Activated CD4-positive, CD25-positive, alpha-beta regulatory T cell (primary cell): ENCODE results near the gene CABS1.

Experiments used
- DNase-seq, 4 experiments: peaks; one replicate each; lab custom pipeline; 2025; lab: John Stamatoyannopoulos, UW

The CABS1 gene

DNA sequence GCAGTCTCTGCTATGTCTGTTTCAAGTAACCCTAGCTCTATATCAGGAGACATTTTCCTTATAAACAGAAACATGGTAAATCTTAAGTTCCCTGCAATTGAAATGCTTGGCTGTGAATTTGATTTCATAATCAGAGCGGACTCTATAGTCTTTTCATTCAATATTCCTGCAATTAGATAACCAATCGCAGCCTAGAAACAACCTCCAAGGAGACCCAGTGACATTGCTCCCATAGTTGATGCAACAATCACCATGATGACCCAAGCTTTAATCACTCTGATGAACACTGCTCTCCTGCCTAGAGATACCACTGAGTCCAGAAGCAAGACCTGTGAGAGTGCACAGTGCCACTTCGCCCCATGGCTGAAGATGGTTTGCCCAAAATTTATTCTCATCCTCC, at the start of gene CABS1:
Gene CABS1, plus strand, starts transcription at position 301 of the 400 bp plus-strand sequence. Its CDS starts 59 bp downstream, at position 360.
- DNase-seq: no peak

DNA sequence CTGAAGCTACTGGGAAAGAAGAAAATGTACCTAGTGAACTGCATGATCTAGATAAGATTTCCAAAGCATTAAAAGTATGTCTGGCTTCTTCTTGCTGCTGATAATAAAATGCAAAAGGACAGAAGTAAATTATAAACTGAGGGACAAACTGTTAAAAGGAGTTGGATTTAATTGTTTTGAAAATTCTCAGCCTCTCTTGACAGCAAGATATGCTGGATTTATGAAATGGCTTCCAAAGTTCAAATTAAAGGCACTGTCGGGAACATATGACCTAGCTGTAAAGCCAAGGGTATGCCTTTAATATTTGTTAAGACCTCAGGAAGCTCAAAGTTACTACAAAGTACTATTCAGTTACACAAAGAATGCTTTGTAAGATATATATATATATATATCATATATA, 46.1 kb upstream of the CABS1 start:
- DNase-seq: no peak

DNA sequence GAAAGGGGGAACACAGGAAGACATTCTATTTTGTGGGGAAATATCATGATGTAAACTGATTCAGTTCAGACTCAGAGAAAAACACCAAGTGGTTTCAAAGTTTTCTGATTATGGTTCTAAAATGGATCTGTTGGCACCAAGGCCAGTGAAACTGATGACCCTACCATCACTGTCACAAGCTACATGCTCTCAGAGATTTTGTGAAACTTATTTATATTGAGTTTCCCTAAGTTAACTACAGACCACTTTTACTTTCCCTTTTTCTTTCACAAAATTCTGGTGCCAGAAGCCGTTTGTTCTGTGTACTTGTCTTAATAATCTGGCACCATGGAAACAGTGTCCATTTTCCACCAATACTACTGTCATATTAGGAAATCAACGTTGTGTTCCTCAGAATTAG, 43.4 kb upstream of the CABS1 start:
- no peak for DNase-seq

DNA sequence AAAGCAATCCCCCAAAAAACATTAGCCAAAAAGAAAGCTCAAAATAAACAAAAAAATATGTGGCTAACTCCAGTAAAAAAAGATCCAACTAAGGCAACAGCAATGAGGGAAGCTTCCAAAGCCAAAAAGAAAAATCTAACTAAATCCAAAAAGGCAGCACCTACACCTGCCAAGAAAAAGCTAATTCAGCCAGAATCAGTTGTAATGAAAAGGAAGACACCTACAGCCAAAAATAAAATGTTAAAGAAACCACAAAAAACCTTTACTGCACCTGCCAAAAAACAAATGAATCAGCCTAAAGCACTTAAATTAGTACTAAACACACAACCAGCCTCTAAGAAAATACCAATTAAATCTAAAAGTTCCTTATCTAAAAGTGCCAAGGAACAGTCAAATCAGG, 37.2 kb upstream of the CABS1 start:
- no peak for DNase-seq

DNA sequence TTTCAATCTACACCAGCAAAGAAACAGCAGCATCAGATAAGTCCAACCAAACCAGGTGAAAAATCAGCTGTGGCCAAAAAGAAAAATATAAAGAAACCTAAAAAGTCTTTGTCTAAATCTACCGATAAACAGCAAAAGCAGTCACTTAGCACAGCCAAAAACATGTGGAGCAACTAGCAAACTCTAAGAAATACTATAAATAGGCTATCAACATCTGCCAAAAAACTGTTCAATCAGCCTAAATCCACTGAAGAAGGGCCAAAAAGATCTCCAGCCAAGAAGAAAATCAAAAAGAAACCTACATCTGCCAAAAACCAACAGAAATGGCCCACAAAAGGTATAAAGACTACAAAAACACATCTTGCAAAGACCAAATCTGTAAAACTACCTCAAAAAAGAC, 36.7 kb upstream of the CABS1 start:
- no peak for DNase-seq

DNA sequence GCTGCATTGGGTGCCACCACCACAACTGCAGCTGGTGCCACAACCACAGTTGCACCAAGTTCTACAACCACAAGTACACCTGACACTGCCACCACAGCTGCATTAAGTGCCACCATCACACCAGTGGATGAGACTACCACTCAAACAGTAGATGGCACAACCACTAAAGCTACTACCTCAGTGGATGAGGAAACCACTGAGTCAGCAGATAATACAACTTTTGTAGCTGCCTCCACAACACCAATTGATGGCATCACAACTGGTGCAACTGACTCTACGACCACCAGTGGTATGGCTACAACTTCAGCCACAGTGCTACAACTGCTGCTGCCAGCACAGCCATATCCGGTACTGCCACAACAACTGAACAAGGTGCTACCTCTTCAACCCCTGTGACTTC, 35.1 kb upstream of the CABS1 start:
- DNase-seq: no peak

DNA sequence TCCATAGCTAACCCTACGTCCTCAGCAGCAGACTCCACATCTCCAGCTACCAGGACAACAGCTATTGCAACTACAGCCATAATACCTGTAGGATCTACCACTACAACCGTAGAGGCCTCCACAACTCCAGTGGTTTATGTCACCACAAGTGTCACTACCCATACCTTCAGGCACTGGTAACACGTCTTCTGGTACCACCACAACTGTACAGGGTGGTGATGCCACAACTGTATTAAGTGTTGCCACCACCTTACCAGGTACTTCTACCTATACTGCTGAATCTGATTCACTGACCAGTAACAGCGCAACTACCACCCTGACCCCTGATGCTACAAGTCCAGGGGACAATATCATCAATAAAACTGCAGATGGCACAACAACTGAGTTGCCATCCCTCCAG, 34.6 kb upstream of the CABS1 start:
- no peak for DNase-seq

DNA sequence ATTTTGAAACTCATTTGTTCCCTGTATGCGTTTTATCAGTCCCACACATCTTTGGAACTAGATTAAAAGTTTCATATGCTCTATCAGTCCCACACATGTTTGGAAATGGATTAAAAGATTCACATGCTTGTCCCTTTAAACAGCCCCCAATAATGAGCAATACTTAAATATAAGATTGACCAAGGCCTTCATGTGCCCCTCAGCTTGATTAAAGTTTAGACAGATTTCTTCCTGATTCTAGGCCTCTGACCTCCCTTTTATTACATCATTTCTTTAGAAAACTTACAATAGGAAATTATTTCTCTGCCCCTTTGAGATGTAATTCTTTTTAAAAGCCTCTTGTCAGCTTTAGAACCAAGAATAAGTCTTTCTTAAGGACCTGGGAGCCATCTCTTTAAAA, 31.7 kb upstream of the CABS1 start:
- DNase-seq: no peak

DNA sequence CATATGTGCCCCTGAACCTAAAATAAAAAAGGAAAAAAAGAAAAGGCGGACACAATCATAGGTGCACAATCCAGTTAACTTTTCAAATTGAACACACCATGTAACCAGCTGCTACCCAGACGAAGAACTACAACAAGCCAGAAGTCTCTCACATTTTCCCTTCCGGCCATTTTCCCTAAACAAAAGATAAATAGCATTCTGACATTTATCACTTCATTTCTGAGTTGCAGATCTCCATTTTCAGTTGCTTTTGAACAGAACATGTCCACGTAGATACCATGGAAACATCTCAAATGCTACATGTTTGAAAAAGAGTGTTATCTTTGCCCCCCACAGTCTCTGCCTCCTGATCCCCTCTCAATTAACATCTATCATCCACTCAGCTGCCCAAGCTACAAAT, 29.2 kb upstream of the CABS1 start:
- no peak for DNase-seq

DNA sequence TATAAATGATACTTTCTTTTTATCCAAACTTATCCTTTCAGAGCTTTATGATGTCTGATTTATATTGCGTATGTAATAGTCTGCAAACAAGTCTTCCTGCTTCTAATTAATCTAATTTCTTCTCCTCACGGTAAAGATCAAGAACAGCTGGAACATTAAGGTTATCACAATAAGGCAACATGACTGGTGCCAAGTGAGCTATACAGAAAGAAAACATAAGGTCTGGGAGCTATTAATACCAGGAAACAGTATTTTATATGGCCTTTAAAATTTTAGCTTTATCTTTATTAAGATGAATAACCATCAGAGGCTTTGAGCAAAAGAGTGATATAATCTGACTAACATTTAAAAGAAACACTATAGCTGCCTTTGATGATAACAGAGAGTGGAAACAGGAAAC, 28.7 kb upstream of the CABS1 start:
- DNase-seq: no peak

DNA sequence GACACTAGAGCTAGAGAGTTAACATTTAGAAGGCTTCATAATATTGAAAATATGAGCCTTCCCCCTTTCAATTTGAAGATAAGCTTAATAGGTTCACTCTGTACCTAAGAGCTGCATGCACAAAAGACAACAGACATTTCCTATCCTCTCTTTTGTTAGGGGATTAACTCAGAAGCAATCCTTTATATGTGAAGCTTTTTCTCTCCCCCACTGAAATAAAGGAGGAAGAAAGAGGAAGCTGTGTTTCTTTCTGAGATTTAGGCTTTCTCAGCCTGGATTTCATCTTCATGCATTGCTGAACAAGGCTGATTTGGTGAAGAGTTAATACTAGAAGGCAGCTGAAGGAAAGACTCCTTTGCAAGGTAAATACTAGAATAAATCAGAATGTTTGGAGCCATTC, 21.0 kb upstream of the CABS1 start:
- DNase-seq: no peak

DNA sequence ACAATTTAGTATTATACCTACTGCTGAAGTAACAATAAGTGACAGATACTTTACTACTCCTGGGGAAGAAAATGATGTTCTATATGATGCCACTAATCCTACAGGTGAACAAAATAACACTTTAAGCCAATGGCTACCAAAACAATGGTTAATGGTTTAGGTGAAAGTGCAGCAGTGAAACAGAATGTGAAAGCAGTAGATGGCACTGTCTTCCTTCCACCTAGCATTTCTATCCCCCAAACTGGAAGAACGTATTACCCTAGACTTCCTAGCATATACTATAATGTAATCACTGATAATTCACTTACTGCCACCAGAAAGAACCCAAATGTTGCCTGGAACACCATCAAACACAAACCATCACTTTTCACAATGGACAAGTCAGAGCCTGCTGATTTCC, 18.9 kb upstream of the CABS1 start:
- DNase-seq: no peak

DNA sequence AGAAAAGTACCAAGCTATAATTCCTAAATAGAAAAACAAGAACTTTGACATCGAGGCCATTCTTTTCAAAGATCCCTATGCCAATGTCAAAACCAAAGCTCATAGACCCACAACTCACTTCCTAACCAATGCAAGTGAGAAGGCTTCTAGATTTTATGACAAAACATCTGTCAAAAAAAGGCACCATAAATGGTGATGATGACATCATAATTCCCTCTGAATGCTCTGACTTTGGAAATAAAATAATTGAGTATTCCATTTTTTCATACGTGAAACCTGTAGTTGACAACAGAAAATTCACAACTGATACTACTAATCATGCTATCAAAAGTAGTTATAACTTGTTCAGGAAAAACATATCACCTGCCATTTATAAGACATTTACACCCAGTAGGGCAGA, 8.7 kb upstream of the CABS1 start:
- no peak for DNase-seq

DNA sequence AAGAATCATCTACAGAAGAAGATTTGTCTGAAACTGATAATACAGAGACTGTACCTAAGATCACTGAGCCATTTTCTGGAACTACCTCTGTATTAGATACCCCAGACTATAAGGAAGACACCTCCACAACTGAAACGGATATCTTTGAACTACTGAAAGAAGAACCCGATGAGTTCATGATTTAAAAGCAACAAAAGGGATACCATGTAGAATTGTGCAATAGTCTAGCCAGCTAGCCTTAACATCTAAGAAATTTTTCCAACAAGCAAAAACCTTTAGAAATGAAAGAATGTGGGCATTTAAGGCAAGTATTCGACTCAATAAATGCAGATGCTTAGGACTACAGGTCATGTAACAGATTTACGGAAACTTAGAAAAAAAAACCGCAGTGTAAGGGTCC, 1.3 kb downstream of the CABS1 start:
- DNase-seq: no peak

DNA sequence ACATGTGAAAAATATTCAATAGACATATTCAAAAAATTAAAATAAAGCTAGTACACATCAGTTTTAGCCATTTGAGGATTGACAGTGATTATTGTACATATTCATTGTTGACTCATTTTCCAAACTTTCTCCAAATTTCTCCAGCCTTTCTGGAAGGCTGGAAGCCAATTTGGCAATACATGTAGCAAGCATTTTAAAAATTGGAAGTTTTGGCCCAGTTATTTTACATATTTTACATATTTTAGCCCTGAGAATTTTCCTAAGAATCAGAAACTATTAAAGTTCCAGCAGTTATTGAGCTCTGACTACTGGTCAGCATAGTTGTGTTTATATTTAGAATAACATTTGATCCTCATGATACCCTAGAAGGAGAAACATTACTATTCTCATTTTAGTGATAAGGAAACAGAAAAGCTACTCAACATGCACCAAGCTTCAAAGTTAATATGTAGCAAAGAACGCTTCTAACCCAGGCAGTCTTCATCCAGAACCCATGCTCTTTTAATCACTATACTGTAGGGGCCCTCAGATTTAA, 3.2 kb downstream of the CABS1 start:
- DNase-seq: no peak

DNA sequence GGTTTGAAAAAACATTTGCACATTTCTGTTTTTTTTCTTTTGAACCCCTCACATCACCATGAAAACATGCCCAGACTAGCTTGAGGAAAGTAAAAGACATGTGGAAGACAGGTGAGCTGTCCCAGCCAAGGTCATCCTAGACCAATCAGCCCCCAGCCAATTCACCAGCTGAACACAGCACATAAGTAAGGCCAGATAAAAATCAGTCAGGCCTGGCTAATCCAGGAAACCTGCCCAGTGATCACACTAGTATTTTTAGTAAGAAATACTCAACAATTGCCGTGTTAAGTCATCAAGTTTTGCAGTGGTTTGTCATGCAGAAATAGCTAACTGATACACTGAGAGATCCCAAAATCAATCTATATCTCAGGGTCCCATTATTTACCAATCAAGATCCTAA, 21.4 kb downstream of the CABS1 start:
- DNase-seq: no peak

DNA sequence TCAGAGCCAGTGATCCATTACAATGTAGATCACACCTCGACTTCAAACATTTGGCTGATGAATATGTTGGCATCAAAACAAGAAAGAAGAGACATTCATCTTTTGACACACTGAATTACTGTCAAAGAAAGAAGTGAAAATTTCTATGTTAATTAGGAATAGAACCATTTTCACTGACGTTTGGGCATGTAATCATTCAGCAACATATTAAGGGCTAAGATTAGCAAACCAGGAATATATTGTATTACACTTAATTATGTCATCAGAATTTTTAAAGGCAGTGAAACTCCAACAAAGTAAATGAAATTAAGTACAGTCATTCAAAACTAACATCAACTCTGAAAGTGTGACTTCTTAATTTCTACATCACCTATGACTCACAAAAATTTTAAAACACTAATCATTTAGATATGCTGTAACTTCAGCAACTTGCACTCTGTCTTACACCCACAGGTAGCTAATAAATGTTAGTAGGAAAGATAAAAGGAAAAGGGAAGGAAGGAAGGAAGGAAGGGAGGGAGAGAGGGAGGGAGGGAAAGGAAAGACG, 24.4 kb downstream of the CABS1 start:
- DNase-seq: no peak

DNA sequence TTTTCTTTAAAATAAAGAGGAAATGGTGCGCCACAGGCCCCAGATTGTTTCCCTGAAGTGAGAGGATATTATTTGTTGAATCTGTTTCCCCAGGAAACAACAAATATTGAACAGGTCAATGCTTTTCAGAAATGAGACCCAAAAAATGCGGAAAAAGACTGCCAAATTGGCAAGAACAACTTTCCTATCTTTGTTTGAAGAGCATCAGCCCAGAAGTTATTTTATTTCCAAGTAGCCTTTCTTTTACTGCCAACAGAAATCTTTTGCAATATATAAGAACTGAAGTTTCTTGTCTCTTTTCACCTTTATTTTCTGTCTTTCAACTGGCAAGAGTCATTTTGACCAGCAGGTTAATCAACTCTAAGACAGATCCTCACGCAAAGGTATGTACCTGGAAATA, 25.7 kb downstream of the CABS1 start, which contains the start of gene SMR3A:
Gene SMR3A, plus strand, starts transcription at position 301 of the 400 bp plus-strand sequence. CDS start 1,356 bp downstream, outside the sequence.
- no peak for DNase-seq

DNA sequence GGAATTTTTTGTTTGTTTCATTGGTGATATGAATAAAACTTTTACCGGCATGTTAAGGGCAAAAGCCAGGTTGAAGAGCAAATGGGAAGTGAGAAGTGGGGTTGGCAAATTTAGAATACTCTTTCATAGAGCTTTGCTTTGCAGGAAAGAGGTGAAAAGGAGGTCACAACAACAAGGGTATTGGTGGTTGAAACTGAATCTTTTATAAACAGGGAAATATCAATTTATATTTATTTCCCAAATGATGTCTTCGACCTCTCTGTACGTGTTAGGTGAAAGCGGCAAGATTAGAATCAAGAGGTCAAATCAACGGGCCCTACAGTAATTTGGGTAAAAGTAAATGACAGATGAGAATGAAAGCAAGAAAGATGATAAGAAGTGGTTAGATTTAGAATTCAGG, 29.2 kb downstream of the CABS1 start:
- no peak for DNase-seq

DNA sequence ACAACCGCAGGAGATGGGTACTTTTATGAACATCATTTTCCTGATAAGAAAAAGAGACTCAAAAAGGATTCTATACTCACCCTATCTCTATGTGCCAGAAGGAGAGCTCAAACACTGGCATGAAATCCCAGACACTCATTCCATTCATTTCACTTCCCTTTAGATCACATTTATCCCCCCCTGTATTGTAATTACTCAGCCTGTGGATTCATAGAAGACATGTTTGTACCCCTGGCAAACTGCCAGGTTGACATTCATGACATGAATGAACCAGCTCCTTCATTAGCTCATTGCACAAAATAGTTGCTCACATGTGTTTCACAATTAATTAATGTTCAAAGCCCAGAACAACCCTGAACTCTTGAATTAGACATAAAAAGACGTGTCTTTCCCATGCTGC, 30.7 kb downstream of the CABS1 start:
- no peak for DNase-seq

DNA sequence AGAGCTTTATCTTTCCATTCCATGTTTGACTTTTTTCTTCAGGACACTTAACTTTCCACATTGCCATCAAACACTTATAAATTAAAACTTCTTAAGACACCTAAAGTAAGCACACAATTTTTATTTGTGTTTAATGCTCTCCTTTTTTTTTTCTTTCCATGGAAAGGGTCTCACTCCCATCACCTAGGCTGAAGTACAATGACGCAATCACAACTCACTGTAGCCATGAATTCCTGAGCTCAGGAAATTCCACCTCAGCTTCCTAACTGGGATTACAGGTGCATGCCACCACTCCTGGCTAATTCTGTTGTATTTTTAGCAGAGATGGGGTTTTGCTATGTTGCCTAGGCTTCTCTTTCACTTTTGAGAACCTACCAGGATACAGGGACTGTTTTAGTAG, 33.0 kb downstream of the CABS1 start:
- no peak for DNase-seq

DNA sequence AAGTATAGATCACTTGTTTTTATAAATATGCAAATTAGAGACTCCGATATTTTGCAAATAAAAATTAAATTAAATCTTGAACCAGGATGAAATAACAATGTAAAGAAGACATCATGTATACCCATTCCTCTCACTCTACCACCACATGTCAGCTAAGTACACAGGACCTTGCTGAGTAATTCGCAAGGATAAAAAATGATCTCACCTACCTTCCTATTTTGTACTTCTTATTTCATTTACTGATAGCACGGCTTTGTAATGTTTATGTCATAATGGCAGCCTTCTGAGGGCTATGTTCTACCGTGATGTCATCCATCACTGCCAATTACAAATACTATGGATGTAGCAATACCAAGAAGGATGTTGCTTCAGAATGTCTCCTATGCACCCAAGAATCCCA, 37.2 kb downstream of the CABS1 start:
- DNase-seq: no peak

DNA sequence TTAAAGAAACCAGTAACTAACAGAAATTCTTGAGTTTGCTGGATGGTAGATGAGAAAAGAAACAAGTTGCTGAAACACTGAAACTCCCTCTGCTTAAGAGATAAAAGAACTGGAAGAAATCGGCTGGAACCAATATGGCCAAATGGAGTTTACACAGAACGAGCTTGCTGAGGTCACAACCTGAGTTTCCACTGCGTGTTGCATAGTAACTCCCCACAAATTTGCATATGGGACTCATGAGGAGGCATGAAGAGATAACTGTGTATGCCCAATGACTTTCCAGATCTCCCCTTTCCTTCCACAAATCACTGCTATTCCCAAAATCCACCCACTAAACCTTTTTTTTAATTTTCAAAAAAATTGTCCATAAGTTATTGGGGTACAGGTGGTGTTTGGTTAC, 38.0 kb downstream of the CABS1 start:
- no peak for DNase-seq

DNA sequence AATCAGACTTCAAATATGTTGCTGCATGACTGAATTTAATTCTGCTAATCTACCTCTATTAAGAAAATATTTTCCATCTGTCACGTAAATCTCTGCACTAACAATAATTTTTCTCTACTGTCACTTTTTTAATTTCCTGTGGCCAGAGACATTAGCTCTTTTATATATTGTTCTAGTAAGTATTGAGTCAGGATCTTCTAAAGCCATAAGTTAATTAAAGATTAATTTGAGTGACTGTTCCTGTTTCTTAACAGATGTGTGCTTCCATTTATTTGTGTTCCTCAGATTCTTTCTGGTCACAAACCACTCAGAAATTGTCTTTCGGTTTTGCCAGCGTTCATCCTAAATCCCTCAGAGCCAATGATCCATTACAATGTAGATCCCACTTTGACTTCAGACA, 45.8 kb downstream of the CABS1 start:
- no peak for DNase-seq
